SW 1271 (cell line): ENCODE measurements around the gene COMMD4.
"Not testable (repeated sequence)": the region's sequence is repeated elsewhere in the genome, so short reads cannot be mapped to it uniquely, and the experiment has no call there.

Source experiments
- DNase-seq, 2 experiments: peaks; one replicate each; lab custom pipeline; 2025; lab: John Stamatoyannopoulos, UW

The COMMD4 gene

GRCh38 chr15:75380773-75381172 lies 44.9 kb downstream of the COMMD4 start:
- DNase-seq: no peak

DNA sequence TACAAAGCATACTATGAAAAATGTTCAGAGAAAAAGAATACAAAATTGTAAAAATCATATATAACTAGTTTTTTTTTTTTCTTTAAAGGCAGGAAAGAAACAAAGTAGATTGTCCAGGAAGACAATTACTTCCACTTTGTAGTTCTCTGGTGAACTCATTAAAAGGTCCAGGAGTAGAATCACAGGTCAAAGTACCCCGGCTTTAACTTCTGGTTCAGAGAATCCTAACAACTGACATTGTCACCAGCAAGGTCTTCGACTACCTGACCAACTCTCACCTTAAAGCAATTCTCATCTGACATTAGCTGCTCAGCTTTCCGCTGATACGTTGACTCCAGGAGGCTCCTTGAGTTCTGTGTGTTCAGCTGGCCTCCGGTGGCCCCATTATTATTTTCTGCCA lies 48.1 kb downstream of the COMMD4 start:
- not testable (repeated sequence) for DNase-seq
